Uterus (tissue), 4 donors: ENCODE measurements around the gene SMCO1. TPM values are rescaled to one million over a fixed set of nuclear protein-coding genes. Genes with fewer than 3 reads are reported as not detected.

Experiments used
- DNase-seq, 2 donors: peaks; one replicate each; pipeline ENCODE4 v3.0.0-alpha.2; 2019 to 2020
- H3K27ac ChIP-seq, 2 donors: fragments of 200-600 bp; sonication (generic); 1 replicate in 1 of 2; 2 replicates in 1 of 2; pipeline ENCODE4 v1.5.1; 2016 to 2018
- H3K27me3 ChIP-seq, 2 donors: fragments of 200-600 bp; sonication (generic); one replicate each; pipeline ENCODE4 v1.5.1; 2018 to 2019; ENCODE audit warnings: control low read depth in 1 of 2
- H3K36me3 ChIP-seq, 2 donors: fragments of 200-600 bp; sonication (generic); one replicate each; pipeline ENCODE4 v1.5.1; 2019; ENCODE audit warnings: control low read depth in 1 of 2
- H3K4me1 ChIP-seq, 2 donors: fragments of 200-600 bp; sonication (generic); one replicate each; pipeline ENCODE4 v1.5.1; 2018 to 2019; ENCODE audit warnings: control low read depth in 1 of 2
- H3K4me3 ChIP-seq, 2 donors: fragments of 200-600 bp; sonication (generic); 1 replicate in 1 of 2; 2 replicates in 1 of 2; pipeline ENCODE4 v1.5.1; 2018 to 2019; ENCODE audit warnings: mild to moderate bottlenecking in 1 of 2
- H3K9me3 ChIP-seq, 2 donors: fragments of 200-600 bp; sonication (generic); one replicate each; pipeline ENCODE4 v1.5.1; 2019; ENCODE audit warnings: control low read depth in 1 of 2
- POLR2A ChIP-seq, 2 donors: fragments of 450-650 bp; IDR thresholded peaks; one replicate each; pipeline ENCODE4 v1.6.1; 2016; ENCODE audit warnings: antibody characterized with exemption in 2 of 2, mild to moderate bottlenecking in 1 of 2, moderate library complexity in 1 of 2
- intact Hi-C: fragments of 100-400 bp; cut with DNase I; formaldehyde crosslinking; loops from one replicate; pipeline ENCODE4 v1.15.1; 2023; ENCODE audit warnings: low total_unique reads
- total RNA-seq, 4 donors: library from RNA; depleted of rRNA in 3 of 4; stranded (reverse); fragments of >200 nt in 3 of 4; gene quantifications; one replicate each; pipeline versions ENCODE4 v1.1.0 to v1.2.4, GENCODE V29; 2014 to 2023
- TF ChIP-seq, protein P1 (sequence below), 4 experiments: fragments of 200-600 bp in 2 of 4; fragments of 450-650 bp in 2 of 4; sonication (generic) in 2 of 4; IDR thresholded peaks; one replicate each; pipeline ENCODE4 v1.5.1; 2016 to 2019; ENCODE audit warnings: antibody characterized with exemption in 4 of 4, mild to moderate bottlenecking in 2 of 4, moderate library complexity in 1 of 4
- donor health status: DM: yes; HTN: yes; CAD: no.

SMCO1 gene
- total RNA-seq, 4 donors from 2014 or later, result not detected

DNA sequence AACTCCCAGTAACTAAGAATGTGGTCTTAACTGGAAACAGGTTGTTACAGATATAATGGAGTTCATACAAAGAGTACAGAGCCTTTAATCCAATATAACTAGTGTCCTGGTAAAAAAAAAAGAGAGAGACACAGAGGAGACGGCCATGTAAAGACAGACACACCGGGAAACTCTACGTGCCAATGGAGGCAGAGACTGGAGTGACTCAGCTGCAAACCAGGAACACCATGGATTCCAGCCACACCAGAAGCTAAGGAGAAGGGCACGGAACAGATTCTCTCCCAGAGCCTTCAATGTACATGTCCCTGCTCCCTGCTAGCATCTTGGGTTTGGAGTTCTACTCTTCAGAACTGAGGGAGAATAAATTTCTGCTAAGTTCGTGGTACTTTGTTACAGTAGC is 16.1 kb downstream of the SMCO1 start:
- no peak overlapping the region for H3K4me3 ChIP-seq
- H3K4me1 ChIP-seq, result no peaks in the 10 kb centered on the region
- H3K36me3 ChIP-seq, result no peaks in the 10 kb centered on the region
- TF ChIP-seq, protein P1, sequence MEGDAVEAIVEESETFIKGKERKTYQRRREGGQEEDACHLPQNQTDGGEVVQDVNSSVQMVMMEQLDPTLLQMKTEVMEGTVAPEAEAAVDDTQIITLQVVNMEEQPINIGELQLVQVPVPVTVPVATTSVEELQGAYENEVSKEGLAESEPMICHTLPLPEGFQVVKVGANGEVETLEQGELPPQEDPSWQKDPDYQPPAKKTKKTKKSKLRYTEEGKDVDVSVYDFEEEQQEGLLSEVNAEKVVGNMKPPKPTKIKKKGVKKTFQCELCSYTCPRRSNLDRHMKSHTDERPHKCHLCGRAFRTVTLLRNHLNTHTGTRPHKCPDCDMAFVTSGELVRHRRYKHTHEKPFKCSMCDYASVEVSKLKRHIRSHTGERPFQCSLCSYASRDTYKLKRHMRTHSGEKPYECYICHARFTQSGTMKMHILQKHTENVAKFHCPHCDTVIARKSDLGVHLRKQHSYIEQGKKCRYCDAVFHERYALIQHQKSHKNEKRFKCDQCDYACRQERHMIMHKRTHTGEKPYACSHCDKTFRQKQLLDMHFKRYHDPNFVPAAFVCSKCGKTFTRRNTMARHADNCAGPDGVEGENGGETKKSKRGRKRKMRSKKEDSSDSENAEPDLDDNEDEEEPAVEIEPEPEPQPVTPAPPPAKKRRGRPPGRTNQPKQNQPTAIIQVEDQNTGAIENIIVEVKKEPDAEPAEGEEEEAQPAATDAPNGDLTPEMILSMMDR (IDR thresholded peaks at IDR 0.05), result no peak
- TF ChIP-seq POLR2A (IDR thresholded peaks at IDR 0.05), result no peak
- H3K9me3 ChIP-seq, result no peaks in the 10 kb centered on the region
- intact Hi-C loops, result no loop called here
- H3K27ac ChIP-seq, result no peak overlapping the region
- no peak for DNase-seq
- no peaks in the 10 kb centered on the region for H3K27me3 ChIP-seq

DNA sequence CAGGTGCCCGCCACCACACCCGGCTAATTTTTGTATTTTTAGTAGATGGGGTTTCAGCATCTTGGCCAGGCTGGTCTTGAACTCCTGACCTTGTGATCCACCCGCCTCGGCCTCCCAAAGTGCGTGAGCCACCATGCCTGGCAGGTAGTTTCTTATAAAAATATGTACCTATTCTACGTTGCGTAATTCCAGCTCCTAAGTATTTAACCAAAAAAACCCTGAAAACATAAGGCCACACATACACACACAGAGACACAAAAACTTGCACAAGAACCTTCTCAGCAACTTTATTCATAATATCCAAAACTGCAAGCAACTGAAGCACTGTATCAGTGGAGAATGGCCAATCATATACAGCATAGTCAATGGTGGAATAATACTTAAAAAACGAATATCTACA is 16.8 kb downstream of the SMCO1 start:
- no peak overlapping the region for H3K4me3 ChIP-seq
- TF ChIP-seq POLR2A (IDR thresholded peaks at IDR 0.05), result no peak
- TF ChIP-seq, protein P1 (IDR thresholded peaks at IDR 0.05), result no peak
- no peaks in the 10 kb centered on the region for H3K36me3 ChIP-seq
- H3K27me3 ChIP-seq, result no peaks in the 10 kb centered on the region
- no peaks in the 10 kb centered on the region for H3K4me1 ChIP-seq
- H3K27ac ChIP-seq, result no peak overlapping the region
- intact Hi-C loops, result no loop called here
- H3K9me3 ChIP-seq, result no peaks in the 10 kb centered on the region
- DNase-seq, result no peak

DNA sequence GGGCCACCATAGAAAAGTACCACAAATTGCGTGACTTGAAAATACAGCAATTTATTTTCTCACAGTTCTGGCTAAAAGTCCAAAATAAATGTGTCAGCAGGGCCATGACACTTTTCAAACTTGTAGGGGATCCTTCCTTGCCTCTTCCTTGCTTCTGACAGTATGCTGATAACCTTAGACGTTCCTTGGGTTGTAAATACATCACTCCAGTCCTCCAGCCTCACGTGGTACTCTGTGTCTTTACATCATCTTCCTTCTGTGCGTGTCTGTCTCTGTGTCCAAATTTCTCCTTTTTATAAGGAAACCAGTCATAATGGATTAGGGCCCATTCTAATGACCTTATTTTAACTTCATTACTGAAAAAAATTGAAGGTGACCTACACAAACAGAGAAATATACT is 19.0 kb downstream of the SMCO1 start:
- Histone ChIP-seq H3K4me1 (no peaks in the 10 kb centered on the region), H3K36me3 (no peaks in the 10 kb centered on the region), H3K9me3 (no peaks in the 10 kb centered on the region), H3K27me3 (no peaks in the 10 kb centered on the region), H3K27ac (no peak overlapping the region), H3K4me3 (no peak overlapping the region)
- intact Hi-C loops, result no loop called here
- TF ChIP-seq, protein P1 (IDR thresholded peaks at IDR 0.05), result no peak
- TF ChIP-seq POLR2A (IDR thresholded peaks at IDR 0.05), result no peak
- DNase-seq, result no peak

DNA sequence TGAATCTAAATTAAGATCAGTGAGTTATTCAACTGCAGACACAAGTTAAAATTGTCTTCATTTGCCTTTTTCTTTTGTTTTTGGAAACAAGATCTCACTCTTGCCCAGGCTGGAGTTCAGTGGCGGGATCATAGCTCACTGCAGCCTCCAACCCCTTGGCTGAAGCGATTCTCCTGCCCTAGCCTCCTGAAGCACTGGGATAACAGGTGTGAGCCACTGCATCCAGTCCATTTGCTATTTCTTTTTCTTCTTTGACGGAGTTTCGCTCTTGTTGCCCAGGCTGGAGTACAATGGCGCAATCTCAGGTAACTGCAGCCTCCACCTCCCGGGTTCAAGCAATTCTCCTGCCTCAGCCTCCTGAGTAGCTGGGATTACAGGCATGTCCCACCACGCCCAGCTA is 21.9 kb downstream of the SMCO1 start:
- Histone ChIP-seq H3K4me3 (no peak overlapping the region), H3K4me1 (no peaks in the 10 kb centered on the region), H3K27ac (no peak overlapping the region), H3K9me3 (no peaks in the 10 kb centered on the region), H3K27me3 (no peaks in the 10 kb centered on the region), H3K36me3 (no peaks in the 10 kb centered on the region)
- no peak for DNase-seq
- intact Hi-C loops, result no loop called here
- TF ChIP-seq POLR2A (IDR thresholded peaks at IDR 0.05), result no peak
- TF ChIP-seq, protein P1 (IDR thresholded peaks at IDR 0.05), result no peak

DNA sequence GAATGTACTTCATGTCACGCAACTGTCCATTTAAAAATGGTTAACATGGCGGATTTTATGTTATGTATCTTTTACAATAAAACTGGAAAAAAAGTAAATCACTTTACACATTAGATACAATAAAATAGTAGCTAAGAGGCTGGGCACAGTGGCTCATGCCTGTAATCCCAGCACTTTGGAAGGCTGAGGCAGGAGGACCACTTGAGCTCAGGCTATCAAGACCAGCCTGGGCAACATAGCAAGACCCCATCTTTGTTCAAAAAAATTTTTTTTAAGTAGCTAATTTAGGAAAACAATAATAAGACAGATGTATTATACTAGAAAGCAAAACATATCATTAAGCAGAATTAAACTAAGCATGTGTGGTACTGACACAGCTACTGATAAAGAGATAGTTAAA is 23.1 kb downstream of the SMCO1 start:
- no peak for DNase-seq
- Histone ChIP-seq H3K36me3 (no peaks in the 10 kb centered on the region), H3K27ac (no peak overlapping the region), H3K4me3 (no peak overlapping the region), H3K27me3 (no peaks in the 10 kb centered on the region), H3K9me3 (no peaks in the 10 kb centered on the region), H3K4me1 (no peaks in the 10 kb centered on the region)
- TF ChIP-seq POLR2A (IDR thresholded peaks at IDR 0.05), result no peak
- TF ChIP-seq, protein P1 (IDR thresholded peaks at IDR 0.05), result no peak
- intact Hi-C loops, result no loop called here
